Left forelimb (tissue), 1 donor: ENCODE results near the gene REV1.
"Not testable (repeated sequence)": the region's sequence is repeated elsewhere in the genome, so short reads cannot be mapped to it uniquely, and the experiment has no call there.

Source experiments
- DNase-seq: peaks from one replicate; pipeline ENCODE4 v3.0.0-alpha.2; 2018; ENCODE audit warnings: low spot score

REV1 gene

GRCh38 chr2:99485824-99486223, 4.0 kb downstream of the REV1 start:
- no peak for DNase-seq

DNA sequence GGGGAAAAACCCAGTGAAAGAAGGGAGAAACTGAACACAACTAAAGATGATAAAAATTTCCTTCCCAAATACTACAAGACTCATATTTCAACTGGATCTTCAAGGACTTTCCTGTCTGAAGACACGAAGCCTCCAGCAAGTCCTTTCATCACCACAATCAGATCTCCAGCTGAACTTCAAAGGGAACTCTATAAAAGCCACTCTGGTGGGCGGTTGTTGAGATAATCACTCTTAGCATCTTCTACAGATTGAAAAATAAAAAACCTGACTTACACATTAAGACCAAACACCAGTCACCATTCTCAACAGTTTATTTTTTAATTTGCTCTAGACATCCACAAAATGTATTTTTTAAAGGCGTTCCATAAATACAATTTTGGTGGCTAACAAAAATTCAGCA, 4.4 kb downstream of the REV1 start:
- no peak for DNase-seq

DNA sequence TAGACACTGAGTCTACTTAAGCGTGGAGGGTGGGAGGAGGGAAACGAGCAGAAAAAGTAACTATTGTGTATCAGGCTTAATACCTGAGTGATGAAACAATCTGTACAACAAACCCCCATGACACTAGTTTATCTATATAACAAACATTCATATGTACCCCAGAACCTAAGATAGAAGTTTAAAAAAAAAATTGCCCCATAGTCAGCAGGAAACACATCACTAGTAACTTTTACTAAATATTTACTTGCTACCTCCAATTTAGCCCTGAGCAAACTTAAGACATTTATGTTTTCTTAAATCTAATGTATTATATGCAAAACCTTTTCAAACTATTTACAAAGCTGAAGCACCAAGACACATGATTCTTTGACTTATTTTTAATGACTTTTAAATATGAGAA, 5.6 kb downstream of the REV1 start:
- DNase-seq: no peak

GRCh38 chr2:99481941-99482340, 7.9 kb downstream of the REV1 start:
- no peak for DNase-seq

DNA sequence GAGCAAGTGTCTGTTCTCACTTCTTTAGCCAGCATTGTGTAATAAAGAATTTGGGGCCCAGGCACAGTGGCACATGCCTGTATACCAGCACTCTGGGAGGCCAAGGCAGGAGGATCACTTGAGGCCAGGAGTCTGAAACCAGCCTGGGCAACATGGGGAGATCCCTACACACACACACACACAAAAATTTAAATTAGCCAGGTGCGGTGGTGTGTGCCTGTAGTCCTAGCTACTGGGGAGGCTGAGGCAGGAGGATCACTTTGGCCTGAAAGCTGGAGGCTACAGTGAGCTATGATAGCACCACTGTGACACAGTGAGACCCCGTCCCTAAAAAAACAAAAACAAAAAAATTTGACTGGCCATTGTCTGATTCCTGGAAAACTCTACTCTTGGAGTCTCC, 8.3 kb downstream of the REV1 start:
- no peak for DNase-seq

DNA sequence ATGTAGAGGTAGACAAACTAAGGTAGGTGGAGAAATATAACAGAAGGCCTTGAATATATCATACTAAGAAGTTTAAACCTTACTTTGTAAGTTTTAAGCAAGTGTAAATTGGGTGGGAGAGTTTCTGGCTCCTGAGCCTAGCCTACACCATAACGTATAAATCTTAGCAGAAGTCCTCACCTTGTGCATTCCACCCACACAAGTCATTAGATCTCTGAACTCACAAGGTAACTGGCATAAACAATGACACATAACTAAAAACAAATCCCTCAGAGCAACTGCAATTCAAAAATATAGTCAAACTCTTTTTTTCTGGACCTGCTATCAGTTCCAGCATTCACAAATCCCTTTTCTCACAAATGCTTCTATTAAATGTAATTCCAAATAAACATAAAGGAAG, 9.4 kb downstream of the REV1 start:
- no peak for DNase-seq

DNA sequence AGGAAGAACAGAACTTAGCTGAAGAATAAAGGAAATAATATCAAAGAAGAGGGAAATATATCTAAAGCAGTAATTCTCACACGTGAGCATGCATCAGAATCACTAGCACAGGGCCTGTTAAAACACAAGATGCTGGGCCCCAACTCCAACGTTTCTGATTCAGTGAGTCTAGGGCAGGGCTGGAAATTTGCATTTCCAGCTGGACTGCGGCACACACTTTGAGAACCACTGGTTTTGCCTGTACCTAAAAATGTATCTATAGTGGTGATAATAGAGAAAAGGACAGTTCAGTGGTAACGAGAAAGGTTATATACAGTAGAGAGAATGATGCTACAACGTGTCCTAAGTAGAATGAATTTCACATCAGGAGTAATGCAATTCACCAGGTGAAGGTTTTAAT, 11.2 kb downstream of the REV1 start:
- no peak for DNase-seq

DNA sequence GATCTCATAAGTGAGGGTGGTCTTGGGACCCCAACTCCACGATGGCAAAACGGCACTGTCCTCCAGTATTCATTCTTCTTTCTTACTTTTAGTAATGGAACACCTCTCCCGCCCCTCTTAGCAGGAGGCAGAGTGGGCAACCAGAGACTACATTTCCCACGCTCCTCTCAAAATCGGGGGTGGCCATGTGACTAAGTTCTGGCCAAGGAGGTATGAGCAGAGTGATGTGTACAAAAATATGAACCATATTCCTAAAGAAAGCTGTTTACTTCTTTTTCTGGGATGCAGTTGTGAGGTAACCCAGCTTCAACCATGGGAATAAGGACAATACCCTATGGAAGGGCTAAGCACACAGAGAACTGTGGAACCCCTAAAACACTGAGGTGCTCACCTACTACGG, 12.8 kb downstream of the REV1 start:
- no peak for DNase-seq

- DNase-seq: no peak
Measured at GRCh38 chr2:99476629-99477028, 13.2 kb downstream of the REV1 start.

- DNase-seq: not testable (repeated sequence)
Measured at GRCh38 chr2:99475095-99475494, 14.7 kb downstream of the REV1 start.

DNA sequence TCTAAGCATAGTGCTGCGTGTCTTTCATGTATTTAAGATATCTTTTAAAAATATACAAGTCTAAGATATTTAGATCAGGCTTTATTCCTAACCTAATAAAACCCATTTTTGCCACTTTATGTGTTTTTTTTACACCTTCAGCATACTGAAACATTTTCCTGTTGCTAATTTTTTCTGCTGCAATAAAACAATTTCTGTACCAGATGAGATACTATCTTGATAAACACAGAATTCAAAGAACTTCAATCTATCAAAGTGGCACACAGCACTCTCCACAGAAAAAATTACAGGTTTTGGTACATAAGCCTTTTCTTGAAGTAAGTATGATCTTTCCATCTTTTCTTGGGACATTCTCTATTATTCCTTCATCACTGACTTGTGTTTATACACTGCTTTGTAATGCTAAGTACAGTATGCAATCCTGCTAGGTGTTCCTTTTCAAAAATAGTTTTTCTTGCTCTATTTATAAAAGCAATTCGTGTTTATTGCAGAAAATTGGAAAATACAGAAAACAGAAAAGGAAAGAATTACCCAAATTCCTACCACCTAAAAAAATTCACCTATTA, 16.2 kb downstream of the REV1 start:
- DNase-seq: no peak

GRCh38 chr2:99472600-99472960, 17.2 kb downstream of the REV1 start:
- DNase-seq: no peak

- DNase-seq: no peak
Measured at GRCh38 chr2:99471654-99472599, 17.9 kb downstream of the REV1 start.

DNA sequence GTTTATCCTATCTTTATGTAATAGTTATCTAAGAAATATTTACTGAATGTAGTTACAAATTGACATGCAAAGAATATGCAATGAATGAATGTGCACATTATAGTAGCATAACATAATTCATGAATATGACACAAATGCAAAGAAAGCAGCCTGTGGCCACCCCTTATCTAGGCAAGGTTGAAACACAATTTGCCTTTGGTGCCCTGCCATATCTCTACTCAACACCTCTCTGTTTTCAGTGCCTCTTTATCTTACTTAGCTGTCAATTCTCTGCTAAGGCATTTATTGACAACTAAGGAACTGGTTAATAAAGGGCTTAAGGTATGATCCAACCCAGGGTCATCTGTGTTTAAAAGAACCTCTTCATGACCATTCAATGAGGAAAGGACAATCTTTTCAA, 18.9 kb downstream of the REV1 start:
- no peak for DNase-seq

- DNase-seq: not testable (repeated sequence)
Measured at GRCh38 chr2:99470459-99470858, 19.4 kb downstream of the REV1 start.

- no peak for DNase-seq
Measured at GRCh38 chr2:99469394-99469793, 20.4 kb downstream of the REV1 start.

- DNase-seq: no peak
Measured at GRCh38 chr2:99468155-99468554, 21.7 kb downstream of the REV1 start.

- no peak for DNase-seq
Measured at GRCh38 chr2:99467390-99467789, 22.4 kb downstream of the REV1 start.

GRCh38 chr2:99461828-99462483, 27.9 kb downstream of the REV1 start:
- DNase-seq: no peak

- DNase-seq: no peak
Measured at GRCh38 chr2:99458529-99458928, 31.3 kb downstream of the REV1 start.

- no peak for DNase-seq
Measured at GRCh38 chr2:99451686-99452085, 38.1 kb downstream of the REV1 start.

- no peak for DNase-seq
Measured at GRCh38 chr2:99451280-99451679, 38.5 kb downstream of the REV1 start.

GRCh38 chr2:99450199-99450598, 39.6 kb downstream of the REV1 start:
- DNase-seq: no peak
